AG10803 (cell line): Measurements from ENCODE around the gene MYRIP.
A peak's percentile ranks its signal among the peaks of the same experiment; 100 is the strongest.
"Not testable (repeated sequence)": the region's sequence is repeated elsewhere in the genome, so short reads cannot be mapped to it uniquely, and the experiment has no call there.

ENCODE experiments used
- DNase-seq: peaks from one replicate; pipeline ENCODE4 v3.0.0; 2010; ENCODE audit warnings: low read depth
- H3K4me3 ChIP-seq: 2 replicates; pipeline ENCODE4 v1.5.1; 2011; ENCODE audit warnings: mild to moderate bottlenecking, low read length, control low read depth
- CTCF ChIP-seq: conservative IDR thresholded peaks from 2 replicates; pipeline ENCODE4 v1.5.1; 2011; ENCODE audit warnings: mild to moderate bottlenecking, low read length, control low read depth, inconsistent platforms

MYRIP gene

GRCh38 chr3:40267937-40268724 is 458.7 kb downstream of the MYRIP start:
- no peak for TF ChIP-seq CTCF
- H3K4me3 ChIP-seq: no peak overlapping the region
- peak; percentile 72 for DNase-seq

- H3K4me3 ChIP-seq: no peak overlapping the region
- TF ChIP-seq CTCF: no peak
- DNase-seq: no peak
Observed at GRCh38 chr3:40268802-40269524, 459.6 kb downstream of the MYRIP start.

- DNase-seq: no peak
- no peak overlapping the region for H3K4me3 ChIP-seq
- TF ChIP-seq CTCF: no peak
Observed at GRCh38 chr3:40278791-40279190, 469.4 kb downstream of the MYRIP start.

- no peak for DNase-seq
- TF ChIP-seq CTCF: no peak
- H3K4me3 ChIP-seq: no peak overlapping the region
Observed at GRCh38 chr3:40281995-40282394, 472.6 kb downstream of the MYRIP start.

- H3K4me3 ChIP-seq, DNase-seq: not testable (repeated sequence)
Observed at GRCh38 chr3:40283057-40283456, 473.6 kb downstream of the MYRIP start.

DNA sequence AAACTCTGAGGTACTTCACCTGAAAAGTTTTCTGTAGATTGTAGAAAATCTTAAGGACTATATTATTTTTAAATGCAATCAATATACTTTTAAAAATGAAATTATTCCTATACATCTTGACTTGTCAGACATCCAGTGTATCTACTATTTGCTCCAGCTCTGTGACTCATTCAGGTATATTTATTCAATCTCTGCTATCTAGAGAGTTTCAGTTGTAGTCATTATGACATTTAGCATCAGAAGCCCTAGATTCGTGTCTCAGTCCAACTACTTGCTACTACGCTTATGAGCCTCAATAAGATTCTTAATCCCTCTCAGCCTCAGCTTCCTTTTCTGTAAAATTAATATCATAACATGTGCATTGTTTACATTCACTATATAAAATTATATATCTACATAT is 477.8 kb downstream of the MYRIP start:
- no peak for DNase-seq
- TF ChIP-seq CTCF: no peak
- H3K4me3 ChIP-seq: no peak overlapping the region

- H3K4me3 ChIP-seq: no peak overlapping the region
- DNase-seq: no peak
- TF ChIP-seq CTCF: no peak
Observed at GRCh38 chr3:40290396-40290795, 481.0 kb downstream of the MYRIP start.
